ENCODE measurements around the gene MB.

MB gene

DNA sequence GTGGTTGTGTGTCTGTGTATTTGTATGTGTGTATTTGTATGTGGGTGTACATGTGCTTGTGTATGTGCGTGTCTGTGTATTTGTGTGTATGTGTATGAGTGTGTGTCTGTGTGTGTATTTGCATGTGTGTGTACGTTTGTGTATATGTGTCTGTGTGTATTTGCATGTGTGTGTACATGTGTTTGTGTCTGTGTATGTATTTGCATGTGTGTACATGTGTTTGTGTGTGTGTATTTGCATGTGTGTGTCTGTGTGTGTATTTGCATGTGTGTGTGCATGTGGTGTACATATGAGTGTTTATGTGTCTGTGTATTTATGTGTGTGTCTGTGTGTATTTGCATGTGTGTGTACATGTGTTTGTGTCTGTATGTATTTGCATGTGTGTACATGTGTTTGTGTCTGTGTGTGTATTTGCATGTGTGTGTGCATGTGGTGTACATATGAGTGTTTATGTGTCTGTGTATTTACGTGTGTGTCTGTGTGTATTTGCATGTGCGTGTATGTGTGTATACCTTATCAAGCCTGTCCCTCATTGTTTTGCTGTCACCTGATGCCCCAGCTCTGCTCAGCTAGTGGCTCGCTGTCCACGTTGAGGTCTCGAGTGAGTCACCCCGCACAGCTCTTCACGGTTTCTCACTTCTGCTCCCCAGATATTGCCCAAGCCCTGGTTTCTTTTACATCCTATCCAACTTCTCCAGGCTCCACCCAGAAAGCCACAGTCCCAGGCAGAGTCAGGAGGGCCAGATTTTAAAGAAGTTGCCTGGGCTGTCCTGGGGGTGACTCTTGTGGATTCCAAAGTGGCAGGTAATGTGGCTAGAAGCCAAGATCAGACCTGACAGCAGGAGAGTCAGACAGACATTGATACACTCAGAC, 15.2 kb downstream of the MB start:
- ATAC-seq: 0 out of 3 replicates have a peak, but pooled peaks have one; percentile 6

DNA sequence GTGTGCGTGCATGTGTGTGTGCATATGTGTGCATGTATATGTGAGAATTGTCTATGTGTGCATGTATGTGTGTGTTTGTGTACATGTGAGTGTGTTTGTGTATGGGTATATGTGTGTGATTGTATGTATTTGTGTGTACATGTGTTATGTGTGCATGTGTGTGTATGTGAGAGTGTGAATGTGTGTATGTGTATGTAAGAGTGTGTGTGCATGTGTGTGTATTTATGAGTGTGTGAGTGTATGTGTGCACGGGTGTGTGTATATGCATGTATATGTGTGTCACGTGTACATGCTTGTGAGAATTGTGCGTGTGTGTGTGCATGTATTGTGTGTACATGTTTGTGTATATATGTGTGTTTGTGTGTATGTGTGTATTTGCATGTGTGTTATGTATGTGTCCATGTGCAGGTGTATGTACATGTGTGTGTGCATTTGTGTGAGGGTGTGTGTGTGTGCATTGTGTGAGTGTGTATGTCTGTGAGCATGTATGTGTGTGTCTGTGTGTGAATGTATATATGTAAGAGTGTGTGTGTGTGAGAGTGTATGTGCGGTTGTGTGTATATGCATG, 16.0 kb downstream of the MB start:
- no peak for TF ChIP-seq POU6F1 (CRISPR knock-in tag; IDR thresholded peaks at IDR 0.05; ENCODE audit: borderline replicate concordance, low read depth)
- TF ChIP-seq, protein P1, sequence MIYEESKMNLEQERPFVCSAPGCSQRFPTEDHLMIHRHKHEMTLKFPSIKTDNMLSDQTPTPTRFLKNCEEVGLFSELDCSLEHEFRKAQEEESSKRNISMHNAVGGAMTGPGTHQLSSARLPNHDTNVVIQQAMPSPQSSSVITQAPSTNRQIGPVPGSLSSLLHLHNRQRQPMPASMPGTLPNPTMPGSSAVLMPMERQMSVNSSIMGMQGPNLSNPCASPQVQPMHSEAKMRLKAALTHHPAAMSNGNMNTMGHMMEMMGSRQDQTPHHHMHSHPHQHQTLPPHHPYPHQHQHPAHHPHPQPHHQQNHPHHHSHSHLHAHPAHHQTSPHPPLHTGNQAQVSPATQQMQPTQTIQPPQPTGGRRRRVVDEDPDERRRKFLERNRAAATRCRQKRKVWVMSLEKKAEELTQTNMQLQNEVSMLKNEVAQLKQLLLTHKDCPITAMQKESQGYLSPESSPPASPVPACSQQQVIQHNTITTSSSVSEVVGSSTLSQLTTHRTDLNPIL (CRISPR knock-in tag; IDR thresholded peaks at IDR 0.05; ENCODE audit: low read depth): no peak
- no peak for TF ChIP-seq PPARA (CRISPR knock-in tag; IDR thresholded peaks at IDR 0.05; ENCODE audit: borderline replicate concordance)
- no peak for TF ChIP-seq OSR1 (CRISPR knock-in tag; IDR thresholded peaks at IDR 0.05)
- TF ChIP-seq ARNTL (CRISPR knock-in tag; IDR thresholded peaks at IDR 0.05; ENCODE audit: borderline replicate concordance, low read depth): no peak
- no peak for TF ChIP-seq ZNF8 (CRISPR knock-in tag; IDR thresholded peaks at IDR 0.05)
- no peak for TF ChIP-seq ZNF70 (CRISPR knock-in tag; IDR thresholded peaks at IDR 0.05)
- TF ChIP-seq, protein P2, sequence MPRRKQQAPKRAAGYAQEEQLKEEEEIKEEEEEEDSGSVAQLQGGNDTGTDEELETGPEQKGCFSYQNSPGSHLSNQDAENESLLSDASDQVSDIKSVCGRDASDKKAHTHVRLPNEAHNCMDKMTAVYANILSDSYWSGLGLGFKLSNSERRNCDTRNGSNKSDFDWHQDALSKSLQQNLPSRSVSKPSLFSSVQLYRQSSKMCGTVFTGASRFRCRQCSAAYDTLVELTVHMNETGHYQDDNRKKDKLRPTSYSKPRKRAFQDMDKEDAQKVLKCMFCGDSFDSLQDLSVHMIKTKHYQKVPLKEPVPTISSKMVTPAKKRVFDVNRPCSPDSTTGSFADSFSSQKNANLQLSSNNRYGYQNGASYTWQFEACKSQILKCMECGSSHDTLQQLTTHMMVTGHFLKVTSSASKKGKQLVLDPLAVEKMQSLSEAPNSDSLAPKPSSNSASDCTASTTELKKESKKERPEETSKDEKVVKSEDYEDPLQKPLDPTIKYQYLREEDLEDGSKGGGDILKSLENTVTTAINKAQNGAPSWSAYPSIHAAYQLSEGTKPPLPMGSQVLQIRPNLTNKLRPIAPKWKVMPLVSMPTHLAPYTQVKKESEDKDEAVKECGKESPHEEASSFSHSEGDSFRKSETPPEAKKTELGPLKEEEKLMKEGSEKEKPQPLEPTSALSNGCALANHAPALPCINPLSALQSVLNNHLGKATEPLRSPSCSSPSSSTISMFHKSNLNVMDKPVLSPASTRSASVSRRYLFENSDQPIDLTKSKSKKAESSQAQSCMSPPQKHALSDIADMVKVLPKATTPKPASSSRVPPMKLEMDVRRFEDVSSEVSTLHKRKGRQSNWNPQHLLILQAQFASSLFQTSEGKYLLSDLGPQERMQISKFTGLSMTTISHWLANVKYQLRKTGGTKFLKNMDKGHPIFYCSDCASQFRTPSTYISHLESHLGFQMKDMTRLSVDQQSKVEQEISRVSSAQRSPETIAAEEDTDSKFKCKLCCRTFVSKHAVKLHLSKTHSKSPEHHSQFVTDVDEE (CRISPR knock-in tag; IDR thresholded peaks at IDR 0.05): no peak
- TF ChIP-seq GLIS3 (CRISPR knock-in tag; IDR thresholded peaks at IDR 0.05): no peak
- TF ChIP-seq CSRNP3 (CRISPR knock-in tag; IDR thresholded peaks at IDR 0.05): no peak
- no peak for TF ChIP-seq ISL1 (CRISPR knock-in tag; IDR thresholded peaks at IDR 0.05)
- no peak for TF ChIP-seq ZFP3 (CRISPR knock-in tag; IDR thresholded peaks at IDR 0.05)
- TF ChIP-seq ZC3H10 (CRISPR knock-in tag; IDR thresholded peaks at IDR 0.05): no peak
- TF ChIP-seq BACH2 (CRISPR knock-in tag; IDR thresholded peaks at IDR 0.05; ENCODE audit: borderline replicate concordance): no peak
- TF ChIP-seq TOX (CRISPR knock-in tag; IDR thresholded peaks at IDR 0.05; ENCODE audit: borderline replicate concordance): no peak
- no peak for TF ChIP-seq ZFP30 (CRISPR knock-in tag; IDR thresholded peaks at IDR 0.05)
- TF ChIP-seq ZNF565 (CRISPR knock-in tag; conservative IDR thresholded peaks at IDR 0.05; ENCODE audit: low read depth): no peak
- ATAC-seq: no peak

More for the DNA sequence above, 15.2 kb downstream of the MB start:
- no peak for TF ChIP-seq ZNF70 (CRISPR knock-in tag; IDR thresholded peaks at IDR 0.05)
- no peak for TF ChIP-seq SNAI2 (CRISPR knock-in tag; IDR thresholded peaks at IDR 0.05)
- TF ChIP-seq ZFP30 (CRISPR knock-in tag; IDR thresholded peaks at IDR 0.05): no peak
- TF ChIP-seq, protein P2 (CRISPR knock-in tag; IDR thresholded peaks at IDR 0.05): no peak
- no peak for TF ChIP-seq ZFP3 (CRISPR knock-in tag; IDR thresholded peaks at IDR 0.05)
- no peak for TF ChIP-seq ARNTL (CRISPR knock-in tag; IDR thresholded peaks at IDR 0.05; ENCODE audit: borderline replicate concordance, low read depth)
- no peak for TF ChIP-seq CSDC2 (CRISPR knock-in tag; IDR thresholded peaks at IDR 0.05)
- no peak for TF ChIP-seq GLIS3 (CRISPR knock-in tag; IDR thresholded peaks at IDR 0.05)
- no peak for TF ChIP-seq ZNF565 (CRISPR knock-in tag; conservative IDR thresholded peaks at IDR 0.05; ENCODE audit: low read depth)
- no peak for TF ChIP-seq TOX (CRISPR knock-in tag; IDR thresholded peaks at IDR 0.05; ENCODE audit: borderline replicate concordance)
- no peak for TF ChIP-seq ZNF8 (CRISPR knock-in tag; IDR thresholded peaks at IDR 0.05)
- no peak for TF ChIP-seq BACH2 (CRISPR knock-in tag; IDR thresholded peaks at IDR 0.05; ENCODE audit: borderline replicate concordance)
- TF ChIP-seq OSR1 (CRISPR knock-in tag; IDR thresholded peaks at IDR 0.05): no peak
- no peak for TF ChIP-seq ESRRG (CRISPR knock-in tag; IDR thresholded peaks at IDR 0.05)

All from SK-N-SH treated with all-trans-retinoic acid at 6 μM for 48 hours (cell line).